Activated gamma-delta T cell treated with Interleukin-2 at 50 U/mL for 16 hours (primary cell): Measurements from ENCODE around the gene GRAMD1B.

Experiments used
- DNase-seq: peaks from one replicate; pipeline ENCODE4 v3.0.0-alpha.2; 2020

GRAMD1B gene

GRCh38 chr11:123409456-123410217 lies 20.4 kb upstream of the GRAMD1B start:
- no peak for DNase-seq

- no peak for DNase-seq
Observed at GRCh38 chr11:123410218-123410549, 19.9 kb upstream of the GRAMD1B start.

GRCh38 chr11:123413636-123414035 lies 16.4 kb upstream of the GRAMD1B start:
- no peak for DNase-seq

DNA sequence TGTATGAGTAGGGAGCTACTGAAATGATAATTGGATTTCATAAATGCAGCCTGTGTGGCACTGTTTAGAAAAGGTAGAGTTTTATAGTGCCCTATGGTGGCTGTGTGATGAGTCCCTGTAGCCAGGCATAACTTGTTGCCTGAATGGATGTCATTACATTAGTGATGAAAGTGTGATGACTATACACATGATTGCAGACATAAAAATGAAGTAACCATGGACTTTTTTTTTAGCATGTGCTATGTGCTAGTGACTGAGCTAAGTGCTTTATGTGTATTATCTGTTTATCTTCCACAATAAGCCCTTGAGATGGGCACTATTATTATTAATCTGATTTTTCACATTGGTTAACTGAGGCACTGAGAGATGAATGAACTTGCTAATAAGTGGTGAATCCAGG lies 13.5 kb upstream of the GRAMD1B start:
- DNase-seq: no peak

DNA sequence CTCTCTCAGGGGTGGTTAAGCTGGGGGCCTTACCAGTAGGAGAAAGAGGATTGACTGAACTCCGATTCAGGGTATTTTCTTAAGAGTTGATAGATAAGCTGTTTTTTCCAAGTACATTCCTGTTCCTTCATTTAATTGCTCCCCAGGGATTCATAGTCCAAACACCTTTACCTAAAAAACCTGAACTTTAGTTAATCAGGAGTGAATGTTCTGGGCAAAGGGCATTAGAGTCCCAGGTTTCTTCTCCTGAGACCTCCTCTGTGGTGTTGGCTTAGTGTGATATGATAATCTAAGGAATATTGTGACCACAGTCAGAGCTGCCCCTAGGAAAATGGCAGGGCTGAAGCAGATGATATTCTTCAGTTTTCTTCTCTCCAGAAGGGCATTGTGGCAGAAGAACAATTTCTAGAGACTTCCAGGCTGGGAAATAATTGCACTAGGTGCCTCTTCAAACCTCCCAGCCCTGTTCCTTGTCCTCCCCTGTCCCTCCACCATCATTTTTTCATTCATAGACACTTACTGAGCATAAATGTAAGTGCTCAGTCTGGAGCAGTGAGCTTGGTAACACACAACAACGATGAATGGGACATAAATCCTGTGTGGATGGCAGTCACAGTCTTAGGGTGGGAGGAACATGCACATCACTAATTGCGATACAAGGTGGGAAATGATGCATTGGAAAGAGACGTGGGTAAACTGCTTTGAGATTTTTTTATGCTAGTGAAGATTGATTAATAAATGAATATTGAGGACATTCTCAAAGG lies 11.5 kb upstream of the GRAMD1B start:
- DNase-seq: no peak

- no peak for DNase-seq
Observed at GRCh38 chr11:123419731-123420452, 10.2 kb upstream of the GRAMD1B start.

DNA sequence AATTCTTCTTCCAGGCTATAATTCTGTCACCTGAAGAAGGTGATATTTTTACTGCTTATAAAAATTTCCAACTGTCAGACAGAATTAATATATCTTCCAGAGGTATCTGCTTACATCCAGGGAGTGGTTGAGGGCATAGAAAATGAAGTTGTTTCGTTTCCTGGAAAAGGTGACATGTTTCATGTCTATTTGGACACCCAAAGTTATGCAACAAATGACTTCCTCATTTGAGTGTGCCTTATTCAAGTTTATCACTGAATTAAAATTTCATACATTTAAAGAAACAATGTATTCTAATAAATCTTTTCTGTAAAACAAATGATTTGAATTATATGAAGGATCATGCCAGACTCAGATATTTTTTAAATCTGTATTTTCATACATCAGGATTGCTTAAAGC lies 8.5 kb upstream of the GRAMD1B start:
- no peak for DNase-seq

DNA sequence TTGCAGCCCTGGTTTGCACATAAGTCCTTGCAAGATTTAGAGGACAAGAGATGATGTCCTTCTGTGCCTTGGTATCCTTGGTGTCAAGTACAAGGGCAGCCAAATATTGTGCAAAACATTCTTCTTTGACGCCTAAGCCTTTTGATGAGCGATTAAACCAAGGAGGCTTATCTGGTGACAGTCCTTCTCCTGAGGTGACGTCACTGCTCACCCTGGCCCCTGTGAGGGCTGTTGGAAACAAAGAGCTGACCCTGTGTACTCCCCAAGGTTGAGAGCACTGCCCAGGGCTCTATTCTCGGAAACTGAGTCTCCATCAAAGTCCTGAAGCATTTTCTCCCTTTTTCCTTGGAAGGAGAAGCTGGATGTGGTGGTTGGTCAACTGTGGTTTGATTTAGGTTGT lies 4.7 kb upstream of the GRAMD1B start:
- DNase-seq: no peak

GRCh38 chr11:123426789-123427188 lies 3.3 kb upstream of the GRAMD1B start:
- DNase-seq: no peak

DNA sequence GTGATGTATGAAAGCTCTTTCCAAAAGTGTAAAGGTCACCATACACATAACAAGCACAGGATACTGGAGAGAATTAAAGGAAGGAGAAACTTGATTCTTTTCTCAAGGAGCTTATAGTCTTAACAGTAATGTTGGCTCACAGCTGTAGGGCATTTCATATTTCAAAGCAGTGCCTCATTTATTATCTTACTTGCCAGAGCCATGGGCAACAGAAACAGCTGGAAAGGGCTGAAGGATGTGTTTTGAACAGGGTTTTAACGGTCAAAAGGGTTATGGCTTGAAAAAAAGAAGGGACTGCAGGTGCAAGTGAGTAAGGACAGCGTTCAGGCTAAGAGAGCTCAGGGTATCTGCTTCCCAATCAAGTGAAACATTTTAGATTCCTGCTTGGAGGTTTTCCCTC lies 2.7 kb upstream of the GRAMD1B start:
- DNase-seq: no peak

DNA sequence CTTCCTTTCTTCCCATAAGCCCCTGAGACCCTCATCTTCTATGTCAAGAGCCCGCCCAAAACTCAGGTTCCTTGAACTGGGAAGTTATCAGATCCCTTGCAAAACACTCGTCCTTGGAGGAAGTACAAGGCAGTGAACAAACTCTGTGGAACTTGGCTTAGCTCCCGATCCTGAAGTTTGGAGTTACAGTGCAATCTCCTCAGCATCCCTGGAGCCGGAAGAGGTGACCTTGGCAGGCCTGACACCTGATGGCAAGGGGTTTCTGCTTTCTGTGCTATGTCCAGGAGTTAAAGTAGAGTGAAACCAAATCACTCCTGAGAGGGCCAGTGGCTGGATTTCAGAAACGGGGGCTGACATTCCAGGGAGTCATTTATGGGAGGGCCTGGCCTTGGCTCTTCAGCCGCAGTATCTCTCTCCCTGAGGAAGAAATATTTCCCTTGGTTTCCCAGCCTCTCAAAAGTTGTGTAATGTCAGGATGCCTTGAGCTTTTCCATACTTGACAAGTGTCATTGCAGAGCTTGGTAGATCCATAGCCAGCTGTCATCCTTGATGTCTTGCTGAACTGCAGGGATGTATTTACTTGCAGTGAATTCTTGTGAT lies 1.9 kb upstream of the GRAMD1B start:
- no peak for DNase-seq

- DNase-seq: no peak
Observed at GRCh38 chr11:123429336-123429735, 733 bp upstream of the GRAMD1B start.

DNA sequence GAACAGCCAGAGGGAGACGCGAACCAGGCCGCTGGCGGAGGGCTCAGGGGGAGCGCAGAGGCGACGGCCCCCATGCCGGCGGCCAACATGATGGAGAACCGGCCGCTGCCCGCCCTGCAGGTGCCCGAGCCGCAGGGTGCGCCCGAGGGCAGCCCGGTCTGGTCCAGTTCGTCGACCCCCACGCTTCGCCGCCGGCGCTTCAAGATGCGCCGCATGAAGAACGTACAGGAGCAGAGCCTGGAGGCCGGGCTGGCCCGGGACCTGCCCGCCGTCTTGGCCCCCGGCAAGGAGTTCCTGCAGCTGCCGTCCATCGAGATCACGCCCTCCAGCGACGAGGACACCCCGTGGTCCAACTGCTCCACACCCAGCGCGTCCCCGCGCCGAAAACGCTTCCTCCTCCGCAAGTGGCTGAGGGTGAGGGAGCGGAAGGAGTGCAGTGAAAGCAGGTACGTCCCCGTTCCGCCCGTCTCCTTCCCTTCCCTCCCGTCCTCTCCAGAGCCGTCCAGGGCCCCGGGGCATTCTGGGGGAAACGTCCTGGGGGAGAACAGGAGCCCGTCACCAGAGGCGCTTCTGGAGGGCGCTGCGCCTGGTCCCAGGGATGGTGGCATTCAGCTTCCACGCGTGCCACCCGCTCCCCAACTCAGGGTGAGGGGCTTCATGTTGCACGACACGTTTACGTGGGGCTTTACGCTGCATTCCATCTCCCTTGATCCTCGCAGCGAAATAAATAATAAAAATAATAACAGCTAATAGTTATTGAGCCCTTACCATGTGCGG lies 840 bp downstream of the GRAMD1B start:
- DNase-seq: peak; percentile 56

DNA sequence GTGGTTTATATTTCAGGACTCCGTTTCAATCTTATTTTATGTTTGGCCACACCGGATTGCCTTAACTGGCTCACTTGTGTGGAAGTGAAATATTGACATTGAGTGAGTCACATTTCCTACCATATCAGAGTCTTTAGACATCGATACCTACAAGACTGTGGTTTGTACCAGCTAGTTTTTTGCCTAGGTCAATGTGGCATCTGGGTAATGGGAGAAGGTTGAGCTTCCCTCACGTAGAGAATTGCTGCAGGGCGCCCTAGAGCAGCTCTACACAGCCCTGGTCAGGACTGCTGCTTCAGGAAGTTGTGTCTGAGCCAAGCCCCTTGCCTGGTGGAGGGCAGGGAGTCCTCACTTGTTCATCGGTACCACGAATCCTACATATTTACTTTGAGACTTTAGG lies 1.6 kb downstream of the GRAMD1B start:
- DNase-seq: no peak

GRCh38 chr11:123434262-123434661 lies 4.2 kb downstream of the GRAMD1B start:
- no peak for DNase-seq

DNA sequence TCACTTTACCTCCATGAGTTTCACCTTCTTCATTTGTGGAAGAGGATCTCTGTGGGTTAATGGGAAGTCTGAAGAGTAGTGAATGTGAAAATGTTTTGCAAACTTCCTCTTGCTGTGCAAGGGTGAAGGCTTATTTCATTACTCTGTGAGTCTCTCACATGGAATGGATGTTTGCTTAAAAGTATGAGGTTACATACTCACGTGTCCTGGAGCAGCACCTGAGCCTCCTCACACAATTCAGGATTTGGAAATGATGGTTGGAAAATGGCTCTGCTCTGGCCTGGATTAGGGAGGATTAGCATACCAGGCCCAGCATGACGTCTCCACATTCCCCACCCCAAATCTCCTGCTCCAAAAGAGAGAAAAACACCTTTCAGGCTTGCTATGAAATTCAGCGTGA lies 4.8 kb downstream of the GRAMD1B start:
- no peak for DNase-seq

DNA sequence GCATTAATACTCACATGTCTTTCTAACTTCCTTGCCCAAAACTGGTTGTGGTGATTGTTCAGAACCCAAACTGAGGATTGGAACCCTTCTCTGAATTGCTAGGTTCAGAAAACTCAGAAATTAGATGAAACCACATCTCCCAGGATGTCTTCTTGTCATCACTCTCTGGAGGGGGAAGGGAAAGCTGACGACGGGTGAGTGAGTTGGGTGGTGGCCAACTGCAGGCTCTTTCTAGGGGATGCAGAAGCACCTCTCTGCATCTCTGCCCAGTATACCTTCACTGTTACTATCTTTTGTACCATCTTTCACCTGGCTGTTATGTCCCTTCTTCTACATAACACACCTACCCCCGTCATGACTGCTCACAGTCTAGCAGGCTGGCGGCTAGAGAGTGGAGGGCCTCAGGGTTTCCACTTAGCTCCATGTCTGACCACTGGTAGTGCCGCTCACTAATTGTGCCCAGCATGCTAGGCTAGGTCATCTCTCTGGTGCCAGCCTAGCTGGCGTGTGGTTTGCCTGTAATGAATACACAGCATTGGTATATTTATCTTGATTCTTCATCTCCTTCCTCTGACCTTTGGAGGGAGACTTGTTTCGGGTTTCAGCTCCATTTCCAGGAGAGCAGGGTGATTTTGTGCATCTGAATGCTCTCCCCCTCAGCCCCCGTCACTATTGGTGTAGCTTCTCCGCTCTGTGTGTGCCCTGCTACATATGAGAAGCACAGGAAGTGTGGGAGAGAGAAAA lies 7.3 kb downstream of the GRAMD1B start:
- no peak for DNase-seq

DNA sequence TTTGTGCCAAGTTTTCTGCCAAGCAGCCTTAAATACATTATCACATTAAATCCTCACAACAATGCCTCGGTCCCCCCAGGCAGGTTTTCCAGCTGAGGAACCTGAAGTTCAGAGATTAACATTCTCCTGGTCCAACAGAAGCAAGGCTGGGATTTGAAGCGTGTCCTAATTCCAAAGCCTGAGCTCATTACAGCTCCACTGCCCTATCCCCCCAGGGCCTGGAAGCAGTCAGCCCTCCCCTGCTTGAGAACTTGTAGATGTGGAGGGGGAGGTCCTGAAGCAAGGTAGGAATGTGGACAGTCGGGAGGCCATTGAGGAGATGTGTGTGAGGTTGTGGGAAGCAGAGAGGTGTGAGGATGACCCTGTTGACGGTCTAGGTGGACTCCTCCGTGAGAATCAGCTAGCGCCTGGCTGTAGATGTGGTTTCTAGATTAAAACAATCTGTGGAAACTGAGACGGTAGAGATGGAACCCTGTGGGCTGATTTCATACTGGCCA lies 8.1 kb downstream of the GRAMD1B start:
- no peak for DNase-seq

DNA sequence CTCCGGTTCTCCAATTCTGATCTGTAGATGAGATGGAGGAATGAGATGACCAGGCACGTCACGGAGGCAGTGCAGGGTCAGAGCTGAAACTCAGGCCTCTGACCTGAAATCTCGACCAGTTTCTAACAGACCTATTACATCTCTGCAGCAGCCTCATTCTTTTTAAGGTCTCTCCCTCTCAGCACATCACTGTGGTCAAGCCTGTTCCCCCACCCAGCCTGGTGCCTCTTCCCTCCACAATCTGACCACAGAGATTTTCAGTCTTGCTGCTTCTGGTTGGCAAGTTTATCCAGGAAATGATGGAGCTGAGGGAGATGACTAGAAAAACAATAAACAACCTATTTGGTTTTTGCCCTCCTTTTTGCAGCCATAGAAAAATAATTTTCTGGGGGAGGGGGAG lies 9.5 kb downstream of the GRAMD1B start:
- no peak for DNase-seq

DNA sequence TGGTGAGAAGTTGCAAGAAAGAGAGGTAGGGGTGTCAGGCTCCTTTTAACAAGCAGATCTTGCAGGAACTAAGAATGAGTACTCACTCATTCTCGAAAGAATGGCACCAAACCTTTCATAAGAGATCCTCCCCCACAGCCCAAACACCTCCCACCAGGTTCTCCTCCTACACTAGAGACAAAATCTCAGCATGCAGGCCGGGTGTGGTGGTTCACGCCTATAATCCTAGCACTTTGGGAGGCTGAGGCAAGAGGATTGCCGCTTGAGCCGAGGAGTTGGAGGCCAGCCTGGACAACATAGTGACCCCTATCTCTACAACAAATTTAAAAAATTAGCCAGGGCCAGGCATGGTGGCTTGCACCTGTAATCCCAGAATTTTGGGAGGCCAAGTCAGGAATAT lies 11.1 kb downstream of the GRAMD1B start:
- no peak for DNase-seq

DNA sequence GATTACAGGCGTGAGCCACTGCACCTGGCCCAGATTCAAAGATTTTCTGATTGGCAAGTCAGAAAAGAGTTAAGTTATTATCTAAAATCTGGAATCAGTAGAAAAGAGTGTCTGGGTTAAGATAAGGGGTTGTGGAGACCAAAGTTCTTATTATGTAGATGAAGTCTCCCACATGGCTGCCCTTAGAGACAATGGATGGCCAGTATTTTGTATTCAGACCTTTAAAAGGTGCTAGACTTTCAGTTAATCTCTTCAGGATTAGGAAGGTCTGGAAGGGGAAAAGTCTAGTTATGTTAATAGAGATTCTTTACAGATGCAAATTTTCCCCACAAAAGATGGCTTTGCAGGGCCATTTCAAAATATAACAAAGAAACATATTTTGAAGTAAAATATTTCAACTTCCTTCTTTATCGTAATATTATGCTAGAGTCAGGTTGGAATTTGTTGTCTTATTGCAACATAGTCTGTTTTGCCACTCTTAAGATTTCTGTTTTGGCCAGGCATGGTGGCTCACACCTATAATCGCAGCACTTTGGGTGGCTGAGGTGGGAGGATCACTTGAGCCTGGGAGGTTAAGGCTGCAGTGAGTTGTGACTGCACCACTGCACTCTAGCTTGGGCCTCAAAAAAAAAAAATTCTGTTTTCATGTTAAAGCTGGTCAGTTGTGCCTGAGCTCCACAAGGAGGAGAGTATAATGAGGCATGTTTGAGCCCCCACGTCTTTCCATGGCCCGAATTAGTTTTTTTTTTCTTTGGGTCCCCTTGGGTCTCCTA lies 14.0 kb downstream of the GRAMD1B start:
- no peak for DNase-seq
